GM18511 (cell line): ENCODE results near the gene ENOPH1.

Experiments used
- ATAC-seq: cut with Tn5 transposase; IDR thresholded peaks from one replicate; pipeline ENCODE4 v1.9.1; 2021; ENCODE audit warnings: mild to moderate bottlenecking, moderate library complexity; ENCODE audit not compliant: unreplicated experiment

Gene ENOPH1

GRCh38 chr4:82508011-82508410 lies 77.6 kb downstream of the ENOPH1 start:
- no peak for ATAC-seq

- ATAC-seq, result no peak
These were observed 78.5 kb downstream of the ENOPH1 start for GRCh38 chr4:82508806-82509428.

GRCh38 chr4:82510216-82510615 lies 79.8 kb downstream of the ENOPH1 start:
- no peak for ATAC-seq
